Right ventricle myocardium superior (tissue), 1 donor: ENCODE results near the gene GPD1L. TPM values are rescaled to one million over a fixed set of nuclear protein-coding genes. Genes with fewer than 3 reads are reported as not detected.

ENCODE experiments used
- ATAC-seq: fragments of 200-7000 bp; cut with Tn5 transposase; one replicate; pipeline ENCODE4 v1.9.1; 2020; ENCODE audit warnings: mild to moderate bottlenecking; ENCODE audit not compliant: poor library complexity
- DNase-seq: peaks from one replicate; pipeline ENCODE4 v3.0.0-alpha.2; 2020
- intact Hi-C: fragments of 100-400 bp; cut with DNase I; formaldehyde crosslinking; loops from one replicate; pipeline ENCODE4 v1.11.2; 2022
- total RNA-seq: library from RNA; stranded (reverse); fragmentation: NEBNext Ultra II Directional; extraction: Animal tissue kit (Norgen Biotek cat#: 25700); gene quantifications from one replicate; pipeline ENCODE4 v1.2.1, GENCODE V29; 2021
- donor health status: DM: no; HTN: yes; CAD: no; lungs with severe emphysema.

The GPD1L gene
- total RNA-seq, 1 donor from 2014 or later: 273 TPM

- DNase-seq: no peak
- intact Hi-C loops: no loop called here
- ATAC-seq: no peak
Measured at GRCh38 chr3:32127219-32127826, 20.9 kb downstream of the GPD1L start.

- ATAC-seq: no peak
- intact Hi-C loops: no loop called here
- DNase-seq: no peak
Measured at GRCh38 chr3:32128936-32129335, 22.5 kb downstream of the GPD1L start.

GRCh38 chr3:32129832-32130231 lies 23.4 kb downstream of the GPD1L start:
- intact Hi-C loops: no loop called here
- DNase-seq (no peak), ATAC-seq (no peak)

- DNase-seq: no peak
- ATAC-seq: no peak
- intact Hi-C loops: no loop called here
Measured at GRCh38 chr3:32132121-32132520, 25.7 kb downstream of the GPD1L start.

GRCh38 chr3:32132706-32133105 lies 26.3 kb downstream of the GPD1L start:
- DNase-seq: no peak
- ATAC-seq: no peak
- intact Hi-C loops: no loop called here

- DNase-seq (no peak), ATAC-seq (no peak)
- intact Hi-C loops: no loop called here
Measured at GRCh38 chr3:32136703-32137102, 30.3 kb downstream of the GPD1L start.

- intact Hi-C loops: no loop called here
- peak; percentile 47 for ATAC-seq
Measured at GRCh38 chr3:32137870-32138269, 31.4 kb downstream of the GPD1L start.

GRCh38 chr3:32138545-32139104 lies 32.2 kb downstream of the GPD1L start:
- DNase-seq: no peak

More at GRCh38 chr3:32137870-32138269, 31.4 kb downstream of the GPD1L start:
- DNase-seq: no peak

GRCh38 chr3:32140943-32141342 lies 34.5 kb downstream of the GPD1L start:
- intact Hi-C loops: no loop called here
- no peak for DNase-seq
- ATAC-seq: no peak

More at GRCh38 chr3:32138545-32139104, 32.2 kb downstream of the GPD1L start:
- no peak for ATAC-seq
- intact Hi-C loops: no loop called here

GRCh38 chr3:32143849-32144757 lies 37.7 kb downstream of the GPD1L start:
- DNase-seq (no peak), ATAC-seq (peak; percentile 87)
- intact Hi-C loops: loop anchor here (2.0 kb wide), 1 partner anchor 125 kb away; no protein-coding TSS in a partner anchor

- peak; percentile 22 for ATAC-seq
- intact Hi-C loops: no loop called here
- DNase-seq: no peak
Measured at GRCh38 chr3:32146746-32147211, 40.4 kb downstream of the GPD1L start.

GRCh38 chr3:32147509-32147908 lies 41.1 kb downstream of the GPD1L start:
- ATAC-seq (no peak), DNase-seq (no peak)
- intact Hi-C loops: no loop called here

- ATAC-seq: no peak
- intact Hi-C loops: no loop called here
- no peak for DNase-seq
Measured at GRCh38 chr3:32147933-32148332, 41.5 kb downstream of the GPD1L start.

- intact Hi-C loops: no loop called here
- DNase-seq (no peak), ATAC-seq (no peak)
Measured at GRCh38 chr3:32148351-32148750, 41.9 kb downstream of the GPD1L start.

- intact Hi-C loops: no loop called here
- no peak for DNase-seq
- ATAC-seq: no peak
Measured at GRCh38 chr3:32153414-32154204, 47.2 kb downstream of the GPD1L start.

- DNase-seq (no peak), ATAC-seq (peak; percentile 7)
- intact Hi-C loops: no loop called here
Measured at GRCh38 chr3:32154205-32154579, 47.8 kb downstream of the GPD1L start.

- intact Hi-C loops: no loop called here
- ATAC-seq (no peak), DNase-seq (no peak)
Measured at GRCh38 chr3:32155117-32155516, 48.7 kb downstream of the GPD1L start.

GRCh38 chr3:32157600-32158264 lies 51.3 kb downstream of the GPD1L start:
- ATAC-seq: peak; percentile 76
- no peak for DNase-seq
- intact Hi-C loops: no loop called here
